GM19438 (cell line): ENCODE results near the gene CDH10.

ENCODE experiments used
- ATAC-seq: cut with Tn5 transposase; IDR thresholded peaks from one replicate; pipeline ENCODE4 v1.9.1; 2021; ENCODE audit warnings: low read depth; ENCODE audit not compliant: unreplicated experiment

Gene CDH10

GRCh38 chr5:24644761-24645160, at the start of gene CDH10:
Gene CDH10 (minus strand): TSS chr5:24644978. CDS start chr5:24593490, 51,488 bp downstream.
- no peak for ATAC-seq

- ATAC-seq: no peak
These were observed 48.8 kb upstream of the CDH10 start for GRCh38 chr5:24693609-24694008.

- no peak for ATAC-seq
These were observed 46.3 kb upstream of the CDH10 start for GRCh38 chr5:24691074-24691473.

- ATAC-seq: no peak
These were observed 36.3 kb upstream of the CDH10 start for GRCh38 chr5:24681106-24681505.

- ATAC-seq: no peak
These were observed 23.3 kb upstream of the CDH10 start for GRCh38 chr5:24668050-24668449.

GRCh38 chr5:24649531-24649930, 4.8 kb upstream of the CDH10 start:
- no peak for ATAC-seq

- no peak for ATAC-seq
These were observed 2.1 kb upstream of the CDH10 start for GRCh38 chr5:24646915-24647314.

GRCh38 chr5:24645483-24645882, 705 bp upstream of the CDH10 start:
- ATAC-seq: no peak

- no peak for ATAC-seq
These were observed 898 bp downstream of the CDH10 start for GRCh38 chr5:24643880-24644279.

- no peak for ATAC-seq
These were observed 1.6 kb downstream of the CDH10 start for GRCh38 chr5:24643156-24643555.

- ATAC-seq: no peak
These were observed 2.8 kb downstream of the CDH10 start for GRCh38 chr5:24642022-24642421.

- no peak for ATAC-seq
These were observed 9.6 kb downstream of the CDH10 start for GRCh38 chr5:24635209-24635608.

GRCh38 chr5:24633715-24634325, 11.0 kb downstream of the CDH10 start:
- ATAC-seq: no peak

GRCh38 chr5:24632353-24632752, 12.4 kb downstream of the CDH10 start:
- ATAC-seq: no peak

GRCh38 chr5:24630918-24631317, 13.9 kb downstream of the CDH10 start:
- ATAC-seq: no peak

- ATAC-seq: no peak
These were observed 15.0 kb downstream of the CDH10 start for GRCh38 chr5:24629798-24630197.

GRCh38 chr5:24624872-24625271, 19.9 kb downstream of the CDH10 start:
- ATAC-seq: no peak

GRCh38 chr5:24623624-24624023, 21.2 kb downstream of the CDH10 start:
- no peak for ATAC-seq

- ATAC-seq: no peak
These were observed 21.7 kb downstream of the CDH10 start for GRCh38 chr5:24623031-24623430.

GRCh38 chr5:24621792-24622191, 23.0 kb downstream of the CDH10 start:
- no peak for ATAC-seq

- no peak for ATAC-seq
These were observed 28.2 kb downstream of the CDH10 start for GRCh38 chr5:24616566-24616965.

GRCh38 chr5:24615159-24615558, 29.6 kb downstream of the CDH10 start:
- no peak for ATAC-seq

- no peak for ATAC-seq
These were observed 35.1 kb downstream of the CDH10 start for GRCh38 chr5:24609706-24610105.
